Measurements from ENCODE around the gene CHRNA1. TPM values are rescaled to one million over a fixed set of nuclear protein-coding genes. Genes with fewer than 3 reads are reported as not detected.

The CHRNA1 gene
- total RNA-seq, 2 experiments from 2014 or later: not detected

- H3K9me3 ChIP-seq (ENCODE audit: low read length): no peaks in the 10 kb centered on the region
- ChIA-PET POLR2A (interaction anchor here (0.6 to 1.6 kb wide), 2 partner anchors 14 to 928 kb away, joined by 3 read pairs; no protein-coding TSS in a partner anchor), CTCF (ENCODE audit: unreplicated experiment) (no interaction called here)
- intact Hi-C loops (cut with micrococcal nuclease; ENCODE audit: unreplicated experiment): no loop called here
- no peaks in the 10 kb centered on the region for H3K9me2 ChIP-seq (ENCODE audit: insufficient read depth, low read length)
- no peaks in the 10 kb centered on the region for H4K20me1 ChIP-seq (ENCODE audit: insufficient read depth, low read length)
- H2AFZ ChIP-seq (ENCODE audit: low read length): no peak overlapping the region
- no peak overlapping the region for H3K4me3 ChIP-seq (ENCODE audit: low read depth, low read length, poor library complexity, severe bottlenecking)
- no peaks in the 10 kb centered on the region for H3K79me2 ChIP-seq (ENCODE audit: insufficient read depth, low read depth, low read length)
- H3K4me1 ChIP-seq (ENCODE audit: insufficient read depth, low read length, poor library complexity, severe bottlenecking): no peaks in the 10 kb centered on the region
- H3K36me3 ChIP-seq (ENCODE audit: insufficient read depth, low read length): no peaks in the 10 kb centered on the region
- TF ChIP-seq EZH2phosphoT487 (IDR thresholded peaks at IDR 0.05; ENCODE audit: borderline replicate concordance, low read depth, low read length) (no peak), CTCF (conservative IDR thresholded peaks at IDR 0.05; ENCODE audit: low read length) (no peak)
- BruUV-seq (replicated peaks): no TSS peak
- H3K27ac ChIP-seq (ENCODE audit: low read depth, low read length, poor library complexity, severe bottlenecking): no peak overlapping the region
- H3K4me2 ChIP-seq (ENCODE audit: low read length): no peak overlapping the region
- DNase-seq (ENCODE audit: low spot score): no peak
These were observed 32.1 kb upstream of the CHRNA1 start for GRCh38 chr2:174796319-174796771.

GRCh38 chr2:174794851-174795374 is 30.6 kb upstream of the CHRNA1 start:
- no peak for TF ChIP-seq CTCF (conservative IDR thresholded peaks at IDR 0.05; ENCODE audit: low read length)

DNA sequence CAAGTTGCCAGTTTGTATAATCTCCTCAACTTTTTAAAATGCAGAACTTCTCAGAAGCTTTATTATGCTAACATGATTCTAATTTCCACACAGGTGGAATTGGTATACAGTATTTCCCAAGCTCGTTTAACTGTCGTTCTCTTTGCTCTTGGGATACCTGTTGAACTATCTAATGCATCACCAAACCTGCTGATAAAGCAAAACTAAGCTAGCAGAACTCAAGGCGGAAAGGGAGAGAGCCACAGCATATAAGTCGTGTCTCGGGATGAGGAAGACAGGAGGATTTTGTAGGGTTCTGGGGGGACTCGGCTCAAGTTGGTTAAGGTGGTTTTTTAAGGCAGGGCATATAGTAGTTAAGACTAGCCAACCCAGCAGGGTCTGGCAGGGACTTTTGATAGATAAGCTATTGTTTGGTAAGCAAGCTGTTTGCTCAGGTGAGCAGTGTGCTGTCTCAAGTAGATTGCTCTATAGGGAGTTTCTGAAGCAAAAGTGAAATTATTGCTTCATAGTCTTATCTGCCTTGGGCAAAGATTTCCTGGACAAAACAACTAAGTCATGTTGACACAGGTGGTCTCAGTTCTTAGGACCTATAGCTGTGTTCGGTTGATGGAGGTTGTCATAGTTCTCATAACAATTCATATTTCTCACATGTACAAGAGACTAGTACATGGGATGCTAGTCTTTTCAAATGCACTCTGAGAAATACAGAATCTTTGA is 28.2 kb upstream of the CHRNA1 start:
- H3K9me3 ChIP-seq (ENCODE audit: low read length): no peaks in the 10 kb centered on the region
- POLR2A ChIA-PET: interaction anchor here (1.6 kb wide), 1 partner anchor 22 kb away, joined by 3 read pairs; no protein-coding TSS in a partner anchor

More at GRCh38 chr2:174794851-174795374, 30.6 kb upstream of the CHRNA1 start:
- Histone ChIP-seq H3K27ac (ENCODE audit: low read depth, low read length, poor library complexity, severe bottlenecking) (no peak overlapping the region), H3K9me2 (ENCODE audit: insufficient read depth, low read length) (no peaks in the 10 kb centered on the region), H4K20me1 (ENCODE audit: insufficient read depth, low read length) (no peaks in the 10 kb centered on the region), H3K4me2 (ENCODE audit: low read length) (no peak overlapping the region), H3K36me3 (ENCODE audit: insufficient read depth, low read length) (no peaks in the 10 kb centered on the region), H3K9me3 (ENCODE audit: low read length) (no peaks in the 10 kb centered on the region), H3K4me3 (ENCODE audit: low read depth, low read length, poor library complexity, severe bottlenecking) (no peak overlapping the region), H3K4me1 (ENCODE audit: insufficient read depth, low read length, poor library complexity, severe bottlenecking) (no peaks in the 10 kb centered on the region), H2AFZ (ENCODE audit: low read length) (no peak overlapping the region), H3K79me2 (ENCODE audit: insufficient read depth, low read depth, low read length) (no peaks in the 10 kb centered on the region)
- ChIA-PET CTCF (ENCODE audit: unreplicated experiment) (no interaction called here), POLR2A (no interaction called here)
- no TSS peak for BruUV-seq (replicated peaks)
- intact Hi-C loops (cut with micrococcal nuclease; ENCODE audit: unreplicated experiment): no loop called here
- DNase-seq (ENCODE audit: low spot score): no peak

More for the DNA sequence above, 28.2 kb upstream of the CHRNA1 start:
- H3K27ac ChIP-seq (ENCODE audit: low read depth, low read length, poor library complexity, severe bottlenecking): no peak overlapping the region
- H3K4me3 ChIP-seq (ENCODE audit: low read depth, low read length, poor library complexity, severe bottlenecking): no peak overlapping the region
- TF ChIP-seq EZH2phosphoT487 (IDR thresholded peaks at IDR 0.05; ENCODE audit: borderline replicate concordance, low read depth, low read length) (no peak), CTCF (conservative IDR thresholded peaks at IDR 0.05; ENCODE audit: low read length) (no peak)
- no peak for DNase-seq (ENCODE audit: low spot score)
- CTCF ChIA-PET (ENCODE audit: unreplicated experiment): no interaction called here
- no peak overlapping the region for H3K4me2 ChIP-seq (ENCODE audit: low read length)
- BruUV-seq (replicated peaks): no TSS peak
- intact Hi-C loops (cut with micrococcal nuclease; ENCODE audit: unreplicated experiment): no loop called here
- no peaks in the 10 kb centered on the region for H3K9me2 ChIP-seq (ENCODE audit: insufficient read depth, low read length)
- no peaks in the 10 kb centered on the region for H3K4me1 ChIP-seq (ENCODE audit: insufficient read depth, low read length, poor library complexity, severe bottlenecking)
- H3K79me2 ChIP-seq (ENCODE audit: insufficient read depth, low read depth, low read length): no peaks in the 10 kb centered on the region
- H3K36me3 ChIP-seq (ENCODE audit: insufficient read depth, low read length): no peaks in the 10 kb centered on the region
- H4K20me1 ChIP-seq (ENCODE audit: insufficient read depth, low read length): no peaks in the 10 kb centered on the region
- no peak overlapping the region for H2AFZ ChIP-seq (ENCODE audit: low read length)
